HCT116 (cell line): ENCODE data around the gene TBL1X. TPM values are rescaled to one million over a fixed set of nuclear protein-coding genes. Genes with fewer than 3 reads are reported as not detected.

Source experiments
- ATAC-seq: fragments of 200-7000 bp; cut with Tn5 transposase; 2 replicates; pipeline ENCODE4 v1.9.1; 2020; ENCODE audit warnings: mild to moderate bottlenecking, moderate library complexity
- BruUV-seq: library from RNA; stranded (reverse); fragments of 400-500 nt; replicated peaks from 2 replicates; lab custom pipeline; 2021; lab: Mats Ljungman, UMichigan
- CTCF ChIA-PET: fragments of 300-600 bp; sonication (Branson Sonifier 250); formaldehyde crosslinking; loops from one replicate; lab custom pipeline; 2021; ENCODE audit warnings: antibody characterized with exemption; lab: Charles Lee
- POLR2A ChIA-PET: fragments of 300-600, 350-600 bp; sonication (Branson Sonifier 250); formaldehyde crosslinking; loops from one replicate; lab custom pipeline; 2021; ENCODE audit warnings: antibody characterized with exemption; lab: Charles Lee
- RAD21 ChIA-PET, 2 experiments: fragments of 300-600 bp; sonication (Branson Sonifier 250); formaldehyde crosslinking; loops; one replicate each; lab custom pipeline; 2023; ENCODE audit warnings: low total read pairs in 2 of 2; ENCODE audit not compliant: uncharacterized antibody in 2 of 2, unreplicated experiment in 2 of 2, low non-redundant PET in 1 of 2; lab: Charles Lee
- DNase-seq: peaks from one replicate; pipeline ENCODE4 v3.0.0-alpha.2; 2010; ENCODE audit warnings: low read depth, low spot score
- H2AFZ ChIP-seq: fragments of 200-600 bp; shearing (Covaris generic), sonication (generic); 2 replicates; pipeline ENCODE4 v1.6.1; 2017; ENCODE audit warnings: low read depth, mixed run types, mixed read lengths, antibody characterized with exemption, low read length; ENCODE audit not compliant: poor library complexity, severe bottlenecking
- H3K27ac ChIP-seq: 2 replicates; pipeline ENCODE4 v1.5.1; 2012; ENCODE audit warnings: low read depth, low read length
- H3K27me3 ChIP-seq: fragments of 200-600 bp; sonication (generic); 2 replicates; pipeline ENCODE4 v1.6.1; 2016; ENCODE audit warnings: mixed run types, low read length, mixed read lengths; ENCODE audit not compliant: insufficient read depth
- H3K36me3 ChIP-seq, 2 experiments: fragments of 200-500 bp in 1 of 2; fragments of 200-600 bp in 1 of 2; sonication (Bioruptor generic) in 1 of 2; sonication (generic) in 1 of 2; 2 replicates each; pipeline versions ENCODE4 v1.5.1 to v1.6.1; 2014 to 2016; ENCODE audit warnings: low read length in 2 of 2, inconsistent platforms in 1 of 2, mixed read lengths in 1 of 2, mixed run types in 1 of 2; ENCODE audit not compliant: insufficient read depth in 2 of 2, control insufficient read depth in 1 of 2
- H3K4me1 ChIP-seq, 2 experiments: fragments of 200-600 bp in 1 of 2; sonication (generic) in 1 of 2; 2 replicates each; pipeline versions ENCODE4 v1.5.1 to v1.6.1; 2012 to 2017; ENCODE audit warnings: low read length in 2 of 2, inconsistent platforms in 1 of 2, mild to moderate bottlenecking in 1 of 2, mixed read lengths in 1 of 2, mixed run types in 1 of 2, moderate library complexity in 1 of 2; ENCODE audit not compliant: insufficient read depth in 2 of 2, control insufficient read depth in 1 of 2
- H3K4me2 ChIP-seq: fragments of 200-600 bp; sonication (generic); 2 replicates; pipeline ENCODE4 v1.6.1; 2017; ENCODE audit warnings: mixed run types, low read length, mixed read lengths
- H3K4me3 ChIP-seq, 2 experiments: fragments of 200-600 bp in 1 of 2; sonication (generic) in 1 of 2; replicated peaks in 1 of 2; 2 replicates each; pipeline ENCODE4 v1.5.1; 2011 to 2016; ENCODE audit warnings: low read length in 2 of 2, control low read depth in 1 of 2, low read depth in 1 of 2, mild to moderate bottlenecking in 1 of 2, mixed read lengths in 1 of 2, mixed run types in 1 of 2
- H3K79me2 ChIP-seq: fragments of 200-600 bp; sonication (generic); 2 replicates; pipeline ENCODE4 v1.6.1; 2017; ENCODE audit warnings: mild to moderate bottlenecking, mixed run types, low read length, moderate library complexity, mixed read lengths; ENCODE audit not compliant: insufficient read depth
- H3K9ac ChIP-seq: fragments of 200-600 bp; sonication (generic); 2 replicates; pipeline ENCODE4 v1.6.1; 2016; ENCODE audit warnings: low read length, mixed read lengths
- H3K9me2 ChIP-seq: fragments of 200-600 bp; sonication (generic), shearing (Covaris generic); 2 replicates; pipeline ENCODE4 v1.6.1; 2017; ENCODE audit warnings: mixed run types, mild to moderate bottlenecking, moderate library complexity; ENCODE audit not compliant: insufficient read depth
- H3K9me3 ChIP-seq, 2 experiments: fragments of 200-500 bp in 1 of 2; fragments of 200-600 bp in 1 of 2; sonication (Bioruptor generic) in 1 of 2; sonication (generic) in 1 of 2; 2 replicates each; pipeline ENCODE4 v1.6.1; 2014 to 2017; ENCODE audit warnings: low read length in 2 of 2, mixed read lengths in 2 of 2, inconsistent platforms in 1 of 2, low read depth in 1 of 2, mild to moderate bottlenecking in 1 of 2, mixed run types in 1 of 2, moderate library complexity in 1 of 2; ENCODE audit not compliant: control insufficient read depth in 1 of 2, insufficient read depth in 1 of 2
- H4K20me1 ChIP-seq: fragments of 200-600 bp; sonication (generic), shearing (Covaris generic); 2 replicates; pipeline ENCODE4 v1.6.1; 2017; ENCODE audit warnings: mixed run types, mild to moderate bottlenecking, moderate library complexity; ENCODE audit not compliant: insufficient read depth
- ATF3 ChIP-seq: IDR thresholded peaks from 2 replicates; pipeline ENCODE4 v1.6.1; 2012
- EZH2 ChIP-seq: fragments of 200-600 bp; sonication (generic); IDR thresholded peaks from 2 replicates; pipeline ENCODE4 v1.6.1; 2017; ENCODE audit warnings: antibody characterized with exemption, mixed run types
- EZH2phosphoT487 ChIP-seq: fragments of 200-600 bp; IDR thresholded peaks from 2 replicates; pipeline ENCODE4 v1.6.1; 2018; ENCODE audit warnings: antibody characterized with exemption, borderline replicate concordance
- POLR2AphosphoS5 ChIP-seq: IDR thresholded peaks from 2 replicates; pipeline ENCODE4 v1.6.1; 2011; ENCODE audit warnings: mild to moderate bottlenecking, low read depth, low read length, moderate library complexity
- RAD21 ChIP-seq: IDR thresholded peaks from 2 replicates; pipeline ENCODE4 v1.6.1; 2012; ENCODE audit warnings: low read depth, mild to moderate bottlenecking
- REST ChIP-seq: IDR thresholded peaks from 2 replicates; pipeline ENCODE4 v1.6.1; 2012; ENCODE audit warnings: low read depth
- SIN3A ChIP-seq: IDR thresholded peaks from 2 replicates; pipeline ENCODE4 v1.6.1; 2012; ENCODE audit warnings: low read depth
- SRF ChIP-seq: IDR thresholded peaks from 2 replicates; pipeline ENCODE4 v1.6.1; 2012; ENCODE audit warnings: low read depth
- ZFX ChIP-seq: fragments of 450-650 bp; IDR thresholded peaks from 2 replicates; pipeline ENCODE4 v1.6.1; 2017
- intact Hi-C: fragments of 100-400 bp; cut with micrococcal nuclease; formaldehyde crosslinking; loops from 2 replicates; pipeline ENCODE4 v1.10.0; 2022
- total RNA-seq: library from RNA; stranded (reverse); gene quantifications from one replicate; pipeline ENCODE4 v1.2.1, GENCODE V29; 2021; ENCODE audit not compliant: unreplicated experiment

The TBL1X gene
- total RNA-seq, 1 experiment from 2014 or later, result 37.8 TPM

- no peaks in the 10 kb centered on the region for H4K20me1 ChIP-seq
- no peak overlapping the region for H3K9ac ChIP-seq
- no peaks in the 10 kb centered on the region for H3K9me2 ChIP-seq
- TF ChIP-seq ZFX, result no peak
- TF ChIP-seq EZH2, result no peak
- no peak for TF ChIP-seq EZH2phosphoT487
- no peak for TF ChIP-seq REST
- no peak for TF ChIP-seq RAD21
- no peak for TF ChIP-seq SIN3A
- no peak for TF ChIP-seq ATF3
- TF ChIP-seq SRF, result no peak
- TF ChIP-seq POLR2AphosphoS5, result no peak
- ATAC-seq (no peak), DNase-seq (no peak)
- ChIA-PET CTCF (no interaction called here), RAD21 (no interaction called here), POLR2A (no interaction called here)
- H3K27me3 ChIP-seq, result no peaks in the 10 kb centered on the region
- H3K79me2 ChIP-seq, result no peaks in the 10 kb centered on the region
- H3K9me3 ChIP-seq, result no peaks in the 10 kb centered on the region
- H3K36me3 ChIP-seq, result no peaks in the 10 kb centered on the region
- no peak overlapping the region for H3K4me2 ChIP-seq
- intact Hi-C loops, result no loop called here
- H3K4me1 ChIP-seq, result no peaks in the 10 kb centered on the region
- H3K27ac ChIP-seq, result no peak overlapping the region
- no peak overlapping the region for H3K4me3 ChIP-seq
- no TSS peak for BruUV-seq
- H2AFZ ChIP-seq, result no peak overlapping the region
Measured at GRCh38 chrX:9665113-9665512, 200.3 kb downstream of the TBL1X start.
